D721Med (cell line): Measurements from ENCODE around the gene COPS9.

Experiments
- DNase-seq: peaks from one replicate; pipeline ENCODE4 v3.0.0; 2011; ENCODE audit warnings: low spot score; ENCODE audit not compliant: insufficient read length
- FAIRE-seq: peaks from 2 replicates; lab custom pipeline; 2011; peaks lifted over from hg19 to GRCh38; lab: Jason Lieb, UNC
- CTCF ChIP-seq: IDR thresholded peaks from 2 replicates; pipeline ENCODE4 v1.5.1; 2012; ENCODE audit warnings: mild to moderate bottlenecking, control low read depth; ENCODE audit not compliant: insufficient read depth; ENCODE audit errors: missing control alignments

COPS9 gene

GRCh38 chr2:240165661-240166060, 29.6 kb upstream of the COPS9 start:
- TF ChIP-seq CTCF, result no peak
- FAIRE-seq, result no peak
- DNase-seq, result no peak

- no peak for TF ChIP-seq CTCF
- DNase-seq, result no peak
- no peak for FAIRE-seq
These were observed 28.9 kb upstream of the COPS9 start for GRCh38 chr2:240165034-240165433.

GRCh38 chr2:240164586-240164985, 28.5 kb upstream of the COPS9 start:
- TF ChIP-seq CTCF, result no peak

GRCh38 chr2:240163844-240164574, 27.9 kb upstream of the COPS9 start:
- FAIRE-seq, result no peak
- no peak for DNase-seq
- TF ChIP-seq CTCF, result no peak

More at GRCh38 chr2:240164586-240164985, 28.5 kb upstream of the COPS9 start:
- DNase-seq (no peak), FAIRE-seq (no peak)

- no peak for DNase-seq
- TF ChIP-seq CTCF, result no peak
- FAIRE-seq, result no peak
These were observed 27.0 kb upstream of the COPS9 start for GRCh38 chr2:240162939-240163714.

GRCh38 chr2:240162531-240162930, 26.4 kb upstream of the COPS9 start:
- TF ChIP-seq CTCF, result no peak
- FAIRE-seq, result no peak
- DNase-seq, result no peak

- DNase-seq (no peak), FAIRE-seq (no peak)
- no peak for TF ChIP-seq CTCF
These were observed 25.9 kb upstream of the COPS9 start for GRCh38 chr2:240162032-240162431.
